K562 (cell line): ENCODE data around the gene CCDC148. TPM values are rescaled to one million over a fixed set of nuclear protein-coding genes. Genes with fewer than 3 reads are reported as not detected.

Experiments
- ATAC-seq: fragments of 200-7000 bp; cut with Tn5 transposase; 3 replicates; pipeline ENCODE4 v1.9.1; 2020; ENCODE audit warnings: moderate library complexity
- BruUV-seq: library from RNA; stranded (reverse); fragments of 400-500 nt; replicated peaks from 2 replicates; lab custom pipeline; 2021; lab: Mats Ljungman, UMichigan
- CTCF ChIA-PET: fragments of 300-600 bp; formaldehyde crosslinking; extraction: SDS; loops from one replicate; lab custom pipeline; 2021; ENCODE audit warnings: low intra/inter-chr PET ratio; lab: Yijun Ruan, JAX
- POLR2A ChIA-PET: fragments of 300-600, 350-650 bp; sonication (Branson Sonifier 250); formaldehyde crosslinking; extraction: SDS; loops from one replicate; lab custom pipeline; 2021; ENCODE audit warnings: antibody characterized with exemption, inconsistent platforms; lab: Yijun Ruan, JAX
- DNase-seq, 4 experiments: peaks; one replicate each; pipeline versions ENCODE4 v3.0.0 to v3.0.0-alpha.2; 2011 to 2018; ENCODE audit warnings: low spot score in 3 of 4, mixed read lengths in 3 of 4; ENCODE audit errors: extremely low read depth in 1 of 4
- FAIRE-seq: peaks from 2 replicates; lab custom pipeline; 2011; peaks lifted over from hg19 to GRCh38; lab: Jason Lieb, UNC
- H2AFZ ChIP-seq: 2 replicates; pipeline ENCODE4 v1.6.0; 2011; ENCODE audit warnings: low read depth, low read length, control low read depth, inconsistent platforms
- H3K27ac ChIP-seq: fragments of 200-600 bp; 3 replicates; pipeline ENCODE4 v1.8.0; 2011; ENCODE audit warnings: low read depth, mild to moderate bottlenecking, control low read depth, inconsistent platforms, low read length, moderate library complexity, mixed read lengths; ENCODE audit errors: extremely low read depth
- H3K27me3 ChIP-seq, 2 experiments: fragments of 300-600 bp in 1 of 2; 2 replicates in 1 of 2; 3 replicates in 1 of 2; pipeline versions ENCODE4 v1.6.0 to v1.8.0; 2011; ENCODE audit warnings: inconsistent platforms in 2 of 2, low read length in 2 of 2, mild to moderate bottlenecking in 1 of 2, mixed read lengths in 1 of 2, moderate library complexity in 1 of 2; ENCODE audit not compliant: control insufficient read depth in 2 of 2, insufficient read depth in 2 of 2
- H3K36me3 ChIP-seq: fragments of 300-600 bp; 3 replicates; pipeline ENCODE4 v1.8.0; 2011; ENCODE audit warnings: mild to moderate bottlenecking, low read length, inconsistent platforms; ENCODE audit not compliant: control insufficient read depth, insufficient read depth
- H3K4me1 ChIP-seq, 2 experiments: fragments of 200-600 bp in 1 of 2; replicated peaks in 1 of 2; 2 replicates in 1 of 2; 3 replicates in 1 of 2; pipeline versions ENCODE4 v1.5.1 to v1.8.0; 2011; ENCODE audit warnings: inconsistent platforms in 2 of 2, low read length in 2 of 2, mild to moderate bottlenecking in 1 of 2, mixed read lengths in 1 of 2, moderate library complexity in 1 of 2; ENCODE audit not compliant: control insufficient read depth in 2 of 2, insufficient read depth in 2 of 2
- H3K4me2 ChIP-seq: 2 replicates; pipeline ENCODE4 v1.6.1; 2011; ENCODE audit warnings: low read length, control low read depth, inconsistent platforms, mixed read lengths; ENCODE audit not compliant: insufficient read depth
- H3K4me3 ChIP-seq: fragments of 200-600 bp; sonication (generic), shearing (Covaris generic); 2 replicates; pipeline ENCODE4 v1.5.1; 2016; ENCODE audit warnings: control low read depth, inconsistent platforms
- H3K79me2 ChIP-seq: fragments of 200-600 bp; 3 replicates; pipeline ENCODE4 v1.8.0; 2011; ENCODE audit warnings: low read length, inconsistent platforms; ENCODE audit not compliant: control insufficient read depth, insufficient read depth
- H3K9ac ChIP-seq, 2 experiments: 2 replicates each; pipeline versions ENCODE4 v1.6.0 to v1.6.1; 2011; ENCODE audit warnings: low read depth in 2 of 2, low read length in 2 of 2, control low read depth in 1 of 2, inconsistent platforms in 1 of 2, mild to moderate bottlenecking in 1 of 2, mixed read lengths in 1 of 2; ENCODE audit not compliant: insufficient read depth in 1 of 2
- H3K9me1 ChIP-seq: one replicate; pipeline ENCODE4 v1.6.0; 2011; ENCODE audit warnings: inconsistent platforms, mild to moderate bottlenecking, low read length, moderate library complexity; ENCODE audit not compliant: control insufficient read depth, insufficient read depth
- H3K9me3 ChIP-seq: replicated peaks from 2 replicates; pipeline ENCODE4 v1.5.1; 2011; ENCODE audit warnings: low read depth, low read length, inconsistent platforms; ENCODE audit not compliant: control insufficient read depth, insufficient read depth
- H4K20me1 ChIP-seq: replicated peaks from 2 replicates; pipeline ENCODE4 v1.6.1; 2011; ENCODE audit warnings: low read length, inconsistent platforms, mixed read lengths; ENCODE audit not compliant: control insufficient read depth, insufficient read depth
- ESRRA ChIP-seq: fragments of 450-650 bp; IDR thresholded peaks from 2 replicates; pipeline ENCODE4 v1.6.1; 2014; ENCODE audit warnings: low read depth, mild to moderate bottlenecking, moderate library complexity, borderline replicate concordance
- GATA2 ChIP-seq: sonication (generic); formaldehyde crosslinking; IDR thresholded peaks from 2 replicates; pipeline ENCODE4 v1.4.0; 2020; ENCODE audit warnings: mild to moderate bottlenecking, missing genetic modification reagents
- HEY1 ChIP-seq: fragments of 250-450 bp; sonication (Bioruptor Pico); IDR thresholded peaks from 2 replicates; pipeline ENCODE4 v1.5.0; 2020; ENCODE audit warnings: mild to moderate bottlenecking, moderate library complexity, borderline replicate concordance
- HMG20A ChIP-seq: fragments of 450-650 bp; formaldehyde crosslinking; conservative IDR thresholded peaks from 2 replicates; pipeline ENCODE4 v1.4.0; 2020; ENCODE audit warnings: mild to moderate bottlenecking, mixed read lengths
- KDM4B ChIP-seq, 2 experiments: fragments of 450-650 bp in 1 of 2; sonication (generic) in 1 of 2; IDR thresholded peaks; 2 replicates each; pipeline ENCODE4 v1.6.1; 2016 to 2017; ENCODE audit warnings: borderline replicate concordance in 2 of 2, antibody characterized with exemption in 1 of 2, low read depth in 1 of 2, mild to moderate bottlenecking in 1 of 2
- MCM3 ChIP-seq: fragments of 450-650 bp; IDR thresholded peaks from 2 replicates; pipeline ENCODE4 v1.6.1; 2016
- NBN ChIP-seq: fragments of 450-650 bp; IDR thresholded peaks from 2 replicates; pipeline ENCODE4 v1.6.1; 2016; ENCODE audit warnings: low read depth, mild to moderate bottlenecking
- POLR3G ChIP-seq: IDR thresholded peaks from 2 replicates; pipeline ENCODE4 v1.6.1; 2011; ENCODE audit not compliant: insufficient read length, insufficient replicate concordance; ENCODE audit errors: extremely low read depth
- PPARD ChIP-seq: fragments of 250-450 bp; sonication (Bioruptor Pico); IDR thresholded peaks from 2 replicates; pipeline ENCODE4 v1.8.0; 2022; ENCODE audit warnings: inconsistent platforms, mild to moderate bottlenecking, moderate library complexity
- TCFL5 ChIP-seq: fragments of 250-450 bp; sonication (Bioruptor Pico); conservative IDR thresholded peaks from 2 replicates; pipeline ENCODE4 v1.6.1; 2021; ENCODE audit warnings: mild to moderate bottlenecking, moderate library complexity, matching md5 sums
- ZNF324 ChIP-seq: fragments of 250-450 bp; sonication (Bioruptor Pico); IDR thresholded peaks from 2 replicates; pipeline ENCODE4 v1.4.0; 2020; ENCODE audit warnings: mild to moderate bottlenecking
- ZNF444 ChIP-seq: fragments of 250-450 bp; sonication (Bioruptor Pico); IDR thresholded peaks from 2 replicates; pipeline ENCODE4 v1.4.0; 2020; ENCODE audit warnings: mild to moderate bottlenecking, moderate library complexity
- ZNF583 ChIP-seq: fragments of 250-450 bp; sonication (Bioruptor Pico); IDR thresholded peaks from 2 replicates; pipeline ENCODE4 v1.4.0; 2020
- WGBS: fragments of 100-300 bp; shearing (Covaris generic); methylation state at CpG from one replicate; pipeline ENCODE4 v1.1.6; 2016; ENCODE audit warnings: low coverage, mixed read lengths; ENCODE audit not compliant: insufficient coverage; ENCODE audit errors: missing lambda C conversion rate; 5-methylcytosine and 5-hydroxymethylcytosine counted together
- in situ Hi-C: fragments of 300-500 bp; cut with MboI; formaldehyde crosslinking; loops from 4 replicates; pipeline ENCODE4 v1.15.0; 2018; ENCODE audit warnings: inconsistent platforms, mixed read lengths
- intact Hi-C: fragments of 100-400 bp; cut with micrococcal nuclease; formaldehyde crosslinking; loops from 2 replicates; pipeline ENCODE4 v1.14.2; 2022
- polyA plus RNA-seq, 8 experiments: library from polyadenylated mRNA; depleted of rRNA in 4 of 8; stranded (reverse) in 5 of 8; unstranded in 3 of 8; fragments of >200 nt; fragmentation: Nextera tagmentation in 2 of 8; fragmentation: Illumina TruSeq in 1 of 8; extraction: Ambion mirVana in 2 of 8; extraction: Trizol in 1 of 8; gene quantifications; 2 replicates each; pipeline versions ENCODE4 v1.2.1 to v1.2.3, GENCODE V29; 2011 to 2014; ENCODE audit warnings: inconsistent platforms in 1 of 8, missing spikeins in 1 of 8
- total RNA-seq, 7 experiments: library from RNA; depleted of rRNA in 6 of 7; stranded (reverse); fragments of >200 nt in 6 of 7; fragmentation: Illumina TruSeq in 2 of 7; extraction: Trizol in 2 of 7; gene quantifications; 2 replicates each; pipeline versions ENCODE4 v1.2.1 to v1.2.3, GENCODE V29; 2011 to 2021; ENCODE audit warnings: low replicate concordance in 1 of 7
- TF ChIP-seq, protein P1 (sequence below): fragments of 450-650 bp; IDR thresholded peaks from one replicate; pipeline ENCODE4 v1.6.1; 2018; ENCODE audit warnings: mild to moderate bottlenecking, moderate library complexity; ENCODE audit not compliant: partially characterized antibody
- TF ChIP-seq, protein P2 (sequence below): IDR thresholded peaks from 2 replicates; pipeline ENCODE4 v1.6.1; 2011; ENCODE audit not compliant: insufficient read length; ENCODE audit errors: extremely low read depth
- TF ChIP-seq, protein P3 (sequence below): sonication (generic); formaldehyde crosslinking; IDR thresholded peaks from 2 replicates; pipeline ENCODE4 v1.4.0; 2020; ENCODE audit warnings: mild to moderate bottlenecking, missing genetic modification reagents

CCDC148 gene
- total and polyA plus RNA-seq, 9 of the 15 experiments (the other 6 are each of a cell fraction or from before 2014, with no cell fraction given), result 0.10 to 1.4 (median 0.65) TPM

DNA sequence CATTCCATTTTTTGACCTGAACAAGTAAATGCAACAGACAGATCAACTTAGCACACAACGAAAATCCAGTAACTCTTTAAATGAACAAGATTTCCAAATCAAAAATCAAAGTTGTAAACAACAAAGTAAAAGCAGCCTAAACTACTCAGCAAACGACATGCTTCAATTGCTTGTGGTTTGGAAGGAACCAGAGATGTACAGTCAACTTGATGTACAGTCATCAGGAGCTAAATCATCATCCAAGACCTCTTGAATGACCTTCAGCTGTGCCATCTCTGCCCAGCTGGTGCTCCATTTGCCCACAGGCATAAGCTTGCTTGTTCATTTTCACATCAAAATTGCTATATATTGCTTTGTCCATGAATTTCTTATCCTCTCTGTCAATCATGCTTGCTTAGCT is 245.1 kb downstream of the CCDC148 start:
- no peak overlapping the region for H3K4me3 ChIP-seq
- peaks cover 0 to 15% of the 10 kb centered on the region in 2 experiments; a peak in 3 of 5 replicates for H3K4me1 ChIP-seq
- H3K4me2 ChIP-seq, result no peak overlapping the region
- BruUV-seq, result no TSS peak
- ChIA-PET CTCF (no interaction called here), POLR2A (no interaction called here)
- H3K27me3 ChIP-seq, result no peaks in the 10 kb centered on the region
- in situ Hi-C loops, result no loop called here
- intact Hi-C loops, result loop anchor here (10.0 kb wide), 1 partner anchor 243 kb away; the partner anchor contains the start of genes CCDC148 and PKP4
- H3K9me3 ChIP-seq, result no peaks in the 10 kb centered on the region
- H3K9me1 ChIP-seq, result no peaks in the 10 kb centered on the region
- H3K79me2 ChIP-seq, result no peaks in the 10 kb centered on the region
- H2AFZ ChIP-seq, result peak overlapping the region; percentile 30; the same call in 1 of the 2 replicates
- 10% methylated on average over 2 of the region's 2 CpGs for WGBS
- no peak overlapping the region for H3K27ac ChIP-seq
- ATAC-seq (no peak), DNase-seq (no peak), FAIRE-seq (no peak)
- H3K36me3 ChIP-seq, result no peaks in the 10 kb centered on the region
- H4K20me1 ChIP-seq, result no peaks in the 10 kb centered on the region
- TF ChIP-seq ESRRA, result no peak
- no peak for TF ChIP-seq ZNF583 (CRISPR knock-in tag)
- TF ChIP-seq, protein P1, sequence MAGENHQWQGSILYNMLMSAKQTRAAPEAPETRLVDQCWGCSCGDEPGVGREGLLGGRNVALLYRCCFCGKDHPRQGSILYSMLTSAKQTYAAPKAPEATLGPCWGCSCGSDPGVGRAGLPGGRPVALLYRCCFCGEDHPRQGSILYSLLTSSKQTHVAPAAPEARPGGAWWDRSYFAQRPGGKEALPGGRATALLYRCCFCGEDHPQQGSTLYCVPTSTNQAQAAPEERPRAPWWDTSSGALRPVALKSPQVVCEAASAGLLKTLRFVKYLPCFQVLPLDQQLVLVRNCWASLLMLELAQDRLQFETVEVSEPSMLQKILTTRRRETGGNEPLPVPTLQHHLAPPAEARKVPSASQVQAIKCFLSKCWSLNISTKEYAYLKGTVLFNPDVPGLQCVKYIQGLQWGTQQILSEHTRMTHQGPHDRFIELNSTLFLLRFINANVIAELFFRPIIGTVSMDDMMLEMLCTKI, result no peak
- no peak for TF ChIP-seq HEY1
- no peak for TF ChIP-seq MCM3
- TF ChIP-seq, protein P2, sequence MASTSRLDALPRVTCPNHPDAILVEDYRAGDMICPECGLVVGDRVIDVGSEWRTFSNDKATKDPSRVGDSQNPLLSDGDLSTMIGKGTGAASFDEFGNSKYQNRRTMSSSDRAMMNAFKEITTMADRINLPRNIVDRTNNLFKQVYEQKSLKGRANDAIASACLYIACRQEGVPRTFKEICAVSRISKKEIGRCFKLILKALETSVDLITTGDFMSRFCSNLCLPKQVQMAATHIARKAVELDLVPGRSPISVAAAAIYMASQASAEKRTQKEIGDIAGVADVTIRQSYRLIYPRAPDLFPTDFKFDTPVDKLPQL, result no peak
- no peak for TF ChIP-seq HMG20A (CRISPR knock-in tag)
- TF ChIP-seq POLR3G, result no peak
- no peak for TF ChIP-seq ZNF444
- TF ChIP-seq TCFL5 (CRISPR knock-in tag), result no peak
- no peak for TF ChIP-seq KDM4B (IDR thresholded peaks at IDR 0.05; ENCODE audit: borderline replicate concordance in 2 of 2, low read depth in 1 of 2)
- no peak for TF ChIP-seq GATA2 (CRISPR knock-in tag)
- TF ChIP-seq NBN, result no peak
- TF ChIP-seq ZNF324 (CRISPR knock-in tag), result no peak
- no peak for TF ChIP-seq PPARD (CRISPR knock-in tag)
- TF ChIP-seq, protein P3, sequence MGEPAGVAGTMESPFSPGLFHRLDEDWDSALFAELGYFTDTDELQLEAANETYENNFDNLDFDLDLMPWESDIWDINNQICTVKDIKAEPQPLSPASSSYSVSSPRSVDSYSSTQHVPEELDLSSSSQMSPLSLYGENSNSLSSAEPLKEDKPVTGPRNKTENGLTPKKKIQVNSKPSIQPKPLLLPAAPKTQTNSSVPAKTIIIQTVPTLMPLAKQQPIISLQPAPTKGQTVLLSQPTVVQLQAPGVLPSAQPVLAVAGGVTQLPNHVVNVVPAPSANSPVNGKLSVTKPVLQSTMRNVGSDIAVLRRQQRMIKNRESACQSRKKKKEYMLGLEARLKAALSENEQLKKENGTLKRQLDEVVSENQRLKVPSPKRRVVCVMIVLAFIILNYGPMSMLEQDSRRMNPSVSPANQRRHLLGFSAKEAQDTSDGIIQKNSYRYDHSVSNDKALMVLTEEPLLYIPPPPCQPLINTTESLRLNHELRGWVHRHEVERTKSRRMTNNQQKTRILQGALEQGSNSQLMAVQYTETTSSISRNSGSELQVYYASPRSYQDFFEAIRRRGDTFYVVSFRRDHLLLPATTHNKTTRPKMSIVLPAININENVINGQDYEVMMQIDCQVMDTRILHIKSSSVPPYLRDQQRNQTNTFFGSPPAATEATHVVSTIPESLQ (CRISPR knock-in tag), result no peak
- H3K9ac ChIP-seq, result no peak overlapping the region
